ENCODE results near the gene SERP2. TPM values are rescaled to one million over a fixed set of nuclear protein-coding genes. Genes with fewer than 3 reads are reported as not detected.

SERP2 gene
- total and polyA plus RNA-seq, 2 of the 13 experiments (the other 11 are each of a cell fraction or from before 2014, with no cell fraction given): not detected

- TF ChIP-seq UBTF (CRISPR knock-in tag; IDR thresholded peaks at IDR 0.05) (no peak), MXI1 (IDR thresholded peaks at IDR 0.05; ENCODE audit: borderline replicate concordance, low read depth, low read length) (peak; percentile 45; the same call in 1 of the 3 replicates), AGO1 (IDR thresholded peaks at IDR 0.05; ENCODE audit: low read depth, low read length, poor library complexity, severe bottlenecking) (no peak), ZBTB40 (IDR thresholded peaks at IDR 0.05) (no peak), ZBTB40 (CRISPR knock-in tag; IDR thresholded peaks at IDR 0.05) (no peak), SALL2 (CRISPR knock-in tag; IDR thresholded peaks at IDR 0.05) (no peak), ZMYM4 (CRISPR knock-in tag; IDR thresholded peaks at IDR 0.05) (peak; percentile 37; the same call in 1 of the 2 replicates)
- TF ChIP-seq, protein P1, sequence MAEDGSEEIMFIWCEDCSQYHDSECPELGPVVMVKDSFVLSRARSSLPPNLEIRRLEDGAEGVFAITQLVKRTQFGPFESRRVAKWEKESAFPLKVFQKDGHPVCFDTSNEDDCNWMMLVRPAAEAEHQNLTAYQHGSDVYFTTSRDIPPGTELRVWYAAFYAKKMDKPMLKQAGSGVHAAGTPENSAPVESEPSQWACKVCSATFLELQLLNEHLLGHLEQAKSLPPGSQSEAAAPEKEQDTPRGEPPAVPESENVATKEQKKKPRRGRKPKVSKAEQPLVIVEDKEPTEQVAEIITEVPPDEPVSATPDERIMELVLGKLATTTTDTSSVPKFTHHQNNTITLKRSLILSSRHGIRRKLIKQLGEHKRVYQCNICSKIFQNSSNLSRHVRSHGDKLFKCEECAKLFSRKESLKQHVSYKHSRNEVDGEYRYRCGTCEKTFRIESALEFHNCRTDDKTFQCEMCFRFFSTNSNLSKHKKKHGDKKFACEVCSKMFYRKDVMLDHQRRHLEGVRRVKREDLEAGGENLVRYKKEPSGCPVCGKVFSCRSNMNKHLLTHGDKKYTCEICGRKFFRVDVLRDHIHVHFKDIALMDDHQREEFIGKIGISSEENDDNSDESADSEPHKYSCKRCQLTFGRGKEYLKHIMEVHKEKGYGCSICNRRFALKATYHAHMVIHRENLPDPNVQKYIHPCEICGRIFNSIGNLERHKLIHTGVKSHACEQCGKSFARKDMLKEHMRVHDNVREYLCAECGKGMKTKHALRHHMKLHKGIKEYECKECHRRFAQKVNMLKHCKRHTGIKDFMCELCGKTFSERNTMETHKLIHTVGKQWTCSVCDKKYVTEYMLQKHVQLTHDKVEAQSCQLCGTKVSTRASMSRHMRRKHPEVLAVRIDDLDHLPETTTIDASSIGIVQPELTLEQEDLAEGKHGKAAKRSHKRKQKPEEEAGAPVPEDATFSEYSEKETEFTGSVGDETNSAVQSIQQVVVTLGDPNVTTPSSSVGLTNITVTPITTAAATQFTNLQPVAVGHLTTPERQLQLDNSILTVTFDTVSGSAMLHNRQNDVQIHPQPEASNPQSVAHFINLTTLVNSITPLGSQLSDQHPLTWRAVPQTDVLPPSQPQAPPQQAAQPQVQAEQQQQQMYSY (CRISPR knock-in tag; IDR thresholded peaks at IDR 0.05): peak; percentile 77
- TF ChIP-seq, protein P2, sequence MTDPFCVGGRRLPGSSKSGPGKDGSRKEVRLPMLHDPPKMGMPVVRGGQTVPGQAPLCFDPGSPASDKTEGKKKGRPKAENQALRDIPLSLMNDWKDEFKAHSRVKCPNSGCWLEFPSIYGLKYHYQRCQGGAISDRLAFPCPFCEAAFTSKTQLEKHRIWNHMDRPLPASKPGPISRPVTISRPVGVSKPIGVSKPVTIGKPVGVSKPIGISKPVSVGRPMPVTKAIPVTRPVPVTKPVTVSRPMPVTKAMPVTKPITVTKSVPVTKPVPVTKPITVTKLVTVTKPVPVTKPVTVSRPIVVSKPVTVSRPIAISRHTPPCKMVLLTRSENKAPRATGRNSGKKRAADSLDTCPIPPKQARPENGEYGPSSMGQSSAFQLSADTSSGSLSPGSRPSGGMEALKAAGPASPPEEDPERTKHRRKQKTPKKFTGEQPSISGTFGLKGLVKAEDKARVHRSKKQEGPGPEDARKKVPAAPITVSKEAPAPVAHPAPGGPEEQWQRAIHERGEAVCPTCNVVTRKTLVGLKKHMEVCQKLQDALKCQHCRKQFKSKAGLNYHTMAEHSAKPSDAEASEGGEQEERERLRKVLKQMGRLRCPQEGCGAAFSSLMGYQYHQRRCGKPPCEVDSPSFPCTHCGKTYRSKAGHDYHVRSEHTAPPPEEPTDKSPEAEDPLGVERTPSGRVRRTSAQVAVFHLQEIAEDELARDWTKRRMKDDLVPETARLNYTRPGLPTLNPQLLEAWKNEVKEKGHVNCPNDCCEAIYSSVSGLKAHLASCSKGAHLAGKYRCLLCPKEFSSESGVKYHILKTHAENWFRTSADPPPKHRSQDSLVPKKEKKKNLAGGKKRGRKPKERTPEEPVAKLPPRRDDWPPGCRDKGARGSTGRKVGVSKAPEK (CRISPR knock-in tag; IDR thresholded peaks at IDR 0.05; ENCODE audit: borderline replicate concordance): no peak
Observed at GRCh38 chr13:44436589-44437337, 63.1 kb downstream of the SERP2 start (continued).

Data from HepG2 (cell line).